Measurements from ENCODE around the gene GPR27.
A peak's percentile ranks its signal among the peaks of the same experiment; 100 is the strongest.

The GPR27 gene

GRCh38 chr3:71753701-71754609 lies at the start of gene GPR27:
GPR27 (plus strand) TSS chr3:71753855; CDS start chr3:71754050, 195 bp downstream.
- DNase-seq (ENCODE audit: low spot score), result no peak

GRCh38 chr3:71704915-71705314 lies 48.7 kb upstream of the GPR27 start:
- DNase-seq (ENCODE audit: low spot score), result no peak

GRCh38 chr3:71705681-71706080 lies 48.0 kb upstream of the GPR27 start:
- DNase-seq (ENCODE audit: low spot score), result no peak

GRCh38 chr3:71707595-71707994 lies 46.1 kb upstream of the GPR27 start:
- DNase-seq (ENCODE audit: low spot score), result no peak

- no peak for DNase-seq (ENCODE audit: low spot score)
These were observed 45.1 kb upstream of the GPR27 start for GRCh38 chr3:71708476-71709105.

GRCh38 chr3:71709908-71710511 lies 43.6 kb upstream of the GPR27 start:
- no peak for DNase-seq (ENCODE audit: low spot score)

GRCh38 chr3:71710906-71711494 lies 42.7 kb upstream of the GPR27 start:
- peak; percentile 76 for DNase-seq (ENCODE audit: low spot score)

- no peak for DNase-seq (ENCODE audit: low spot score)
These were observed 40.6 kb upstream of the GPR27 start for GRCh38 chr3:71713041-71713440.

- no peak for DNase-seq (ENCODE audit: low spot score)
These were observed 39.1 kb upstream of the GPR27 start for GRCh38 chr3:71714595-71714994.

- no peak for DNase-seq (ENCODE audit: low spot score)
These were observed 35.6 kb upstream of the GPR27 start for GRCh38 chr3:71718072-71718471.

- no peak for DNase-seq (ENCODE audit: low spot score)
These were observed 32.7 kb upstream of the GPR27 start for GRCh38 chr3:71721002-71721401.

GRCh38 chr3:71721651-71722157 lies 32.0 kb upstream of the GPR27 start:
- no peak for DNase-seq (ENCODE audit: low spot score)

- no peak for DNase-seq (ENCODE audit: low spot score)
These were observed 31.0 kb upstream of the GPR27 start for GRCh38 chr3:71722693-71723092.

- DNase-seq (ENCODE audit: low spot score), result no peak
These were observed 30.0 kb upstream of the GPR27 start for GRCh38 chr3:71723452-71724170.

- no peak for DNase-seq (ENCODE audit: low spot score)
These were observed 29.5 kb upstream of the GPR27 start for GRCh38 chr3:71724171-71724453.

- peak; percentile 29 for DNase-seq (ENCODE audit: low spot score)
These were observed 28.9 kb upstream of the GPR27 start for GRCh38 chr3:71724584-71725270.

- DNase-seq (ENCODE audit: low spot score), result peak; percentile 48
These were observed 28.2 kb upstream of the GPR27 start, which contains the start of gene EIF4E3 for GRCh38 chr3:71725271-71725991. EIF4E3 (minus strand) TSS chr3:71725402; CDS start chr3:71725367, 35 bp downstream.

- DNase-seq (ENCODE audit: low spot score), result no peak
These were observed 27.5 kb upstream of the GPR27 start for GRCh38 chr3:71726146-71726545.

- peak; percentile 30 for DNase-seq (ENCODE audit: low spot score)
These were observed 24.9 kb upstream of the GPR27 start for GRCh38 chr3:71728632-71729342.

GRCh38 chr3:71732637-71733036 lies 21.0 kb upstream of the GPR27 start:
- no peak for DNase-seq (ENCODE audit: low spot score)
